Measurements from ENCODE around the gene MLLT3. TPM values are rescaled to one million over a fixed set of nuclear protein-coding genes. Genes with fewer than 3 reads are reported as not detected.

The MLLT3 gene
- total and polyA plus RNA-seq, 2 donors (not counting 1 experiment from before 2014, with no cell fraction given) = 37.3 to 43.8 TPM

GRCh38 chr9:20518737-20519136 is 103.6 kb downstream of the MLLT3 start:
- H3K36me3 ChIP-seq (ENCODE audit: control insufficient read depth, insufficient read depth, low read length) = no peaks in the 10 kb centered on the region

GRCh38 chr9:20513126-20513913 is 109.0 kb downstream of the MLLT3 start:
- Histone ChIP-seq H3K27me3 (ENCODE audit: control insufficient read depth, insufficient read depth, low read length) (no peaks in the 10 kb centered on the region), H3K79me2 (ENCODE audit: control insufficient read depth, insufficient read depth, low read length) (no peaks in the 10 kb centered on the region), H3K9ac (ENCODE audit: insufficient read depth, low read length) (no peak overlapping the region), H3K27ac (ENCODE audit: insufficient read depth, low read length) (no peak overlapping the region), H3K4me3 (replicated peaks in 1 of 4; ENCODE audit: control extremely low read depth in 1 of 4, insufficient read depth in 1 of 4, low read depth in 3 of 4, low read length in 4 of 4) (no peak overlapping the region), H2AFZ (ENCODE audit: low read length) (no peak overlapping the region), H4K20me1 (ENCODE audit: control insufficient read depth, extremely low read depth, insufficient read depth, low read length) (no peaks in the 10 kb centered on the region), H3K36me3 (ENCODE audit: control insufficient read depth, insufficient read depth, low read length) (no peaks in the 10 kb centered on the region), H3K9me3 (ENCODE audit: control insufficient read depth, insufficient read depth, low read depth, low read length) (no peaks in the 10 kb centered on the region), H3K4me2 (ENCODE audit: extremely low read depth, insufficient read depth, low read length) (no peak overlapping the region), H3K4me1 (ENCODE audit: control insufficient read depth, extremely low read depth, insufficient read depth, low read length) (peaks cover 3% of the 10 kb centered on the region)
- peak in 1 of 2 donors; percentile 39 for DNase-seq (ENCODE audit: low read depth in 2 of 2)
- TF ChIP-seq, protein P1, sequence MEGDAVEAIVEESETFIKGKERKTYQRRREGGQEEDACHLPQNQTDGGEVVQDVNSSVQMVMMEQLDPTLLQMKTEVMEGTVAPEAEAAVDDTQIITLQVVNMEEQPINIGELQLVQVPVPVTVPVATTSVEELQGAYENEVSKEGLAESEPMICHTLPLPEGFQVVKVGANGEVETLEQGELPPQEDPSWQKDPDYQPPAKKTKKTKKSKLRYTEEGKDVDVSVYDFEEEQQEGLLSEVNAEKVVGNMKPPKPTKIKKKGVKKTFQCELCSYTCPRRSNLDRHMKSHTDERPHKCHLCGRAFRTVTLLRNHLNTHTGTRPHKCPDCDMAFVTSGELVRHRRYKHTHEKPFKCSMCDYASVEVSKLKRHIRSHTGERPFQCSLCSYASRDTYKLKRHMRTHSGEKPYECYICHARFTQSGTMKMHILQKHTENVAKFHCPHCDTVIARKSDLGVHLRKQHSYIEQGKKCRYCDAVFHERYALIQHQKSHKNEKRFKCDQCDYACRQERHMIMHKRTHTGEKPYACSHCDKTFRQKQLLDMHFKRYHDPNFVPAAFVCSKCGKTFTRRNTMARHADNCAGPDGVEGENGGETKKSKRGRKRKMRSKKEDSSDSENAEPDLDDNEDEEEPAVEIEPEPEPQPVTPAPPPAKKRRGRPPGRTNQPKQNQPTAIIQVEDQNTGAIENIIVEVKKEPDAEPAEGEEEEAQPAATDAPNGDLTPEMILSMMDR (conservative IDR thresholded peaks at IDR 0.05 in 1 of 2, IDR thresholded peaks at IDR 0.05 in 1 of 2; ENCODE audit: low read depth in 1 of 2, low read length in 2 of 2) = no peak
- no peak for TF ChIP-seq EZH2 (IDR thresholded peaks at IDR 0.05; ENCODE audit: low read length, missing control alignments)

More at GRCh38 chr9:20518737-20519136, 103.6 kb downstream of the MLLT3 start:
- Histone ChIP-seq H3K4me3 (replicated peaks in 1 of 4; ENCODE audit: control extremely low read depth in 1 of 4, insufficient read depth in 1 of 4, low read depth in 3 of 4, low read length in 4 of 4) (no peak overlapping the region), H3K9me3 (ENCODE audit: control insufficient read depth, insufficient read depth, low read depth, low read length) (no peaks in the 10 kb centered on the region), H3K4me1 (ENCODE audit: control insufficient read depth, extremely low read depth, insufficient read depth, low read length) (no peaks in the 10 kb centered on the region), H3K27ac (ENCODE audit: insufficient read depth, low read length) (no peak overlapping the region), H3K27me3 (ENCODE audit: control insufficient read depth, insufficient read depth, low read length) (no peaks in the 10 kb centered on the region), H3K9ac (ENCODE audit: insufficient read depth, low read length) (no peak overlapping the region), H4K20me1 (ENCODE audit: control insufficient read depth, extremely low read depth, insufficient read depth, low read length) (peaks cover 2% of the 10 kb centered on the region), H3K4me2 (ENCODE audit: extremely low read depth, insufficient read depth, low read length) (no peak overlapping the region), H3K79me2 (ENCODE audit: control insufficient read depth, insufficient read depth, low read length) (no peaks in the 10 kb centered on the region), H2AFZ (ENCODE audit: low read length) (no peak overlapping the region)
- DNase-seq (ENCODE audit: low read depth in 2 of 2) = no peak
- TF ChIP-seq EZH2 (IDR thresholded peaks at IDR 0.05; ENCODE audit: low read length, missing control alignments) = no peak
- TF ChIP-seq, protein P1 (conservative IDR thresholded peaks at IDR 0.05 in 1 of 2, IDR thresholded peaks at IDR 0.05 in 1 of 2; ENCODE audit: low read depth in 1 of 2, low read length in 2 of 2) = no peak

GRCh38 chr9:20512636-20513035 is 109.7 kb downstream of the MLLT3 start:
- no peaks in the 10 kb centered on the region for H4K20me1 ChIP-seq (ENCODE audit: control insufficient read depth, extremely low read depth, insufficient read depth, low read length)
- H3K27ac ChIP-seq (ENCODE audit: insufficient read depth, low read length) = no peak overlapping the region
- no peak overlapping the region for H3K9ac ChIP-seq (ENCODE audit: insufficient read depth, low read length)
- no peaks in the 10 kb centered on the region for H3K79me2 ChIP-seq (ENCODE audit: control insufficient read depth, insufficient read depth, low read length)
- no peak overlapping the region for H3K4me3 ChIP-seq (replicated peaks in 1 of 4; ENCODE audit: control extremely low read depth in 1 of 4, insufficient read depth in 1 of 4, low read depth in 3 of 4, low read length in 4 of 4)
- TF ChIP-seq, protein P1 (conservative IDR thresholded peaks at IDR 0.05 in 1 of 2, IDR thresholded peaks at IDR 0.05 in 1 of 2; ENCODE audit: low read depth in 1 of 2, low read length in 2 of 2) = no peak
- TF ChIP-seq EZH2 (IDR thresholded peaks at IDR 0.05; ENCODE audit: low read length, missing control alignments) = no peak
- H3K27me3 ChIP-seq (ENCODE audit: control insufficient read depth, insufficient read depth, low read length) = no peaks in the 10 kb centered on the region
- no peaks in the 10 kb centered on the region for H3K36me3 ChIP-seq (ENCODE audit: control insufficient read depth, insufficient read depth, low read length)
- no peak overlapping the region for H2AFZ ChIP-seq (ENCODE audit: low read length)
- no peak overlapping the region for H3K4me2 ChIP-seq (ENCODE audit: extremely low read depth, insufficient read depth, low read length)
- peaks cover 3% of the 10 kb centered on the region for H3K4me1 ChIP-seq (ENCODE audit: control insufficient read depth, extremely low read depth, insufficient read depth, low read length)
- peak; percentile 6 to 36 for DNase-seq (ENCODE audit: low read depth in 2 of 2)
- H3K9me3 ChIP-seq (ENCODE audit: control insufficient read depth, insufficient read depth, low read depth, low read length) = no peaks in the 10 kb centered on the region
